SK-N-SH (cell line): ENCODE results near the gene REC8. TPM values are rescaled to one million over a fixed set of nuclear protein-coding genes. Genes with fewer than 3 reads are reported as not detected.

Experiments used
- CTCF ChIA-PET: fragments of 300-600, 350-600 bp; formaldehyde crosslinking; extraction: SDS; loops from one replicate; lab custom pipeline; 2021; lab: Yijun Ruan, JAX
- POLR2A ChIA-PET: fragments of 350-600 bp; sonication (Branson Sonifier 250); formaldehyde crosslinking; extraction: SDS; loops from one replicate; lab custom pipeline; 2020; ENCODE audit warnings: antibody characterized with exemption, inconsistent platforms; lab: Yijun Ruan, JAX
- DNase-seq: peaks from one replicate; pipeline ENCODE4 v3.0.0; 2012
- H2AFZ ChIP-seq: fragments of 200-600 bp; sonication (generic); 2 replicates; pipeline ENCODE4 v1.8.1; 2016; ENCODE audit warnings: antibody characterized with exemption, mild to moderate bottlenecking, low read depth
- H3F3A ChIP-seq: fragments of 200-600 bp; sonication (generic); replicated peaks from 2 replicates; pipeline ENCODE3; 2016; ENCODE audit warnings: antibody characterized with exemption, mild to moderate bottlenecking; ENCODE audit not compliant: insufficient read depth
- H3K27ac ChIP-seq, 2 experiments: fragments of 200-500 bp in 1 of 2; fragments of 200-600 bp in 1 of 2; sonication (Bioruptor generic) in 1 of 2; sonication (generic), shearing (Covaris generic) in 1 of 2; 2 replicates each; pipeline versions ENCODE4 v1.5.1 to v1.6.1; 2014 to 2016; ENCODE audit warnings: low read depth in 2 of 2, inconsistent platforms in 1 of 2, low read length in 1 of 2, mild to moderate bottlenecking in 1 of 2, mixed read lengths in 1 of 2
- H3K27me3 ChIP-seq: fragments of 200-600 bp; sonication (generic), shearing (Covaris generic); 2 replicates; pipeline ENCODE4 v1.6.1; 2016; ENCODE audit warnings: mixed run types; ENCODE audit not compliant: insufficient read depth
- H3K36me3 ChIP-seq, 2 experiments: fragments of 200-500 bp in 1 of 2; fragments of 200-600 bp in 1 of 2; sonication (Bioruptor generic) in 1 of 2; sonication (generic) in 1 of 2; replicated peaks in 1 of 2; 2 replicates each; pipeline versions ENCODE3 to v1.5.1; 2014 to 2016; ENCODE audit warnings: low read length in 1 of 2, mild to moderate bottlenecking in 1 of 2; ENCODE audit not compliant: insufficient read depth in 2 of 2, control insufficient read depth in 1 of 2
- H3K4me1 ChIP-seq, 2 experiments: fragments of 200-500 bp in 1 of 2; fragments of 200-600 bp in 1 of 2; sonication (Bioruptor generic) in 1 of 2; sonication (generic), shearing (Covaris generic) in 1 of 2; 2 replicates each; pipeline versions ENCODE4 v1.5.1 to v1.6.1; 2014 to 2016; ENCODE audit warnings: low read depth in 1 of 2, low read length in 1 of 2, mixed run types in 1 of 2; ENCODE audit not compliant: insufficient read depth in 2 of 2, control insufficient read depth in 1 of 2
- H3K4me2 ChIP-seq: fragments of 200-600 bp; sonication (generic), shearing (Covaris generic); 2 replicates; pipeline ENCODE4 v1.6.1; 2017; ENCODE audit warnings: mixed run types
- H3K4me3 ChIP-seq, 2 experiments: fragments of 200-500 bp in 1 of 2; fragments of 200-600 bp in 1 of 2; sonication (Bioruptor generic) in 1 of 2; sonication (generic), shearing (Covaris generic) in 1 of 2; 2 replicates each; pipeline versions ENCODE4 v1.5.1 to v1.8.1; 2014 to 2016; ENCODE audit warnings: low read depth in 2 of 2, inconsistent platforms in 1 of 2, low read length in 1 of 2, mild to moderate bottlenecking in 1 of 2, mixed read lengths in 1 of 2, moderate library complexity in 1 of 2
- H3K79me2 ChIP-seq: fragments of 200-600 bp; sonication (generic); 2 replicates; pipeline ENCODE4 v1.8.1; 2017; ENCODE audit warnings: mild to moderate bottlenecking; ENCODE audit not compliant: insufficient read depth
- H3K9ac ChIP-seq: fragments of 200-600 bp; sonication (generic); 2 replicates; pipeline ENCODE4 v1.6.1; 2017; ENCODE audit warnings: mixed run types
- H3K9me2 ChIP-seq: fragments of 200-600 bp; sonication (generic); 2 replicates; pipeline ENCODE4 v1.6.1; 2017; ENCODE audit warnings: mixed run types
- H3K9me3 ChIP-seq: fragments of 200-600 bp; sonication (generic); 2 replicates; pipeline ENCODE4 v1.6.1; 2017; ENCODE audit warnings: mixed run types, mild to moderate bottlenecking, moderate library complexity
- H4K20me1 ChIP-seq: fragments of 200-600 bp; sonication (generic); 2 replicates; pipeline ENCODE4 v1.6.1; 2017; ENCODE audit warnings: mild to moderate bottlenecking, mixed run types; ENCODE audit not compliant: insufficient read depth
- CHD2 ChIP-seq: fragments of 150-350 bp; IDR thresholded peaks from 2 replicates; pipeline ENCODE4 v1.6.1; 2018; ENCODE audit warnings: low read length; ENCODE audit not compliant: partially characterized antibody
- CTCF ChIP-seq: fragments of 200-600 bp; sonication (generic); IDR thresholded peaks from 2 replicates; pipeline ENCODE4 v1.6.1; 2017; ENCODE audit warnings: antibody characterized with exemption, mild to moderate bottlenecking, moderate library complexity
- ELF1 ChIP-seq: IDR thresholded peaks from 2 replicates; pipeline ENCODE4 v1.4.0; 2012
- EP300 ChIP-seq, 2 experiments: IDR thresholded peaks; 2 replicates each; pipeline versions ENCODE4 v1.4.0 to v1.6.1; 2012; ENCODE audit warnings: borderline replicate concordance in 1 of 2, low read depth in 1 of 2, low read length in 1 of 2
- EZH2phosphoT487 ChIP-seq: fragments of 200-600 bp; sonication (generic); IDR thresholded peaks from 2 replicates; pipeline ENCODE4 v1.6.1; 2017; ENCODE audit warnings: low read depth, mixed run types, mild to moderate bottlenecking, antibody characterized with exemption, moderate library complexity, borderline replicate concordance
- FOSL2 ChIP-seq: IDR thresholded peaks from 2 replicates; pipeline ENCODE4 v1.4.0; 2012; ENCODE audit warnings: low read depth, mild to moderate bottlenecking, moderate library complexity, borderline replicate concordance
- FOXJ3 ChIP-seq: sonication (generic); formaldehyde crosslinking; IDR thresholded peaks from 2 replicates; pipeline ENCODE4 v1.5.1; 2020; ENCODE audit warnings: mild to moderate bottlenecking, missing genetic modification reagents
- FOXM1 ChIP-seq: IDR thresholded peaks from 2 replicates; pipeline ENCODE4 v1.4.0; 2012; ENCODE audit warnings: low read depth, mild to moderate bottlenecking
- GABPA ChIP-seq: IDR thresholded peaks from 2 replicates; pipeline ENCODE4 v1.4.0; 2012; ENCODE audit warnings: low read depth, mild to moderate bottlenecking
- JUND ChIP-seq: IDR thresholded peaks from 2 replicates; pipeline ENCODE4 v1.4.0; 2012
- MAX ChIP-seq: IDR thresholded peaks from 2 replicates; pipeline ENCODE4 v1.4.0; 2012; ENCODE audit warnings: low read depth
- MEF2A ChIP-seq: IDR thresholded peaks from 2 replicates; pipeline ENCODE4 v1.4.0; 2012; ENCODE audit warnings: low read depth, borderline replicate concordance
- MXI1 ChIP-seq: IDR thresholded peaks from 2 replicates; pipeline ENCODE4 v1.6.1; 2012; ENCODE audit warnings: mild to moderate bottlenecking, low read depth, low read length, improper control_type of control experiment
- PBX3 ChIP-seq: IDR thresholded peaks from 2 replicates; pipeline ENCODE4; 2012
- POLR2AphosphoS5 ChIP-seq: IDR thresholded peaks from 2 replicates; pipeline ENCODE4 v1.6.1; 2012; ENCODE audit warnings: low read depth, low read length
- RAD21 ChIP-seq: IDR thresholded peaks from 2 replicates; pipeline ENCODE4 v1.6.1; 2012; ENCODE audit warnings: mild to moderate bottlenecking, low read length
- RCOR1 ChIP-seq: fragments of 150-350 bp; IDR thresholded peaks from 2 replicates; pipeline ENCODE4 v1.6.1; 2017; ENCODE audit warnings: antibody characterized with exemption, low read length
- RFX5 ChIP-seq: IDR thresholded peaks from 2 replicates; pipeline ENCODE4 v1.6.1; 2012; ENCODE audit warnings: mild to moderate bottlenecking, improper control_type of control experiment, low read length
- RXRA ChIP-seq: IDR thresholded peaks from 2 replicates; pipeline ENCODE4 v1.4.0; 2012; ENCODE audit warnings: low read depth, mild to moderate bottlenecking, borderline replicate concordance
- SMC3 ChIP-seq: IDR thresholded peaks from 2 replicates; pipeline ENCODE4 v1.6.1; 2012; ENCODE audit warnings: low read depth, low read length, improper control_type of control experiment
- TAF1 ChIP-seq: IDR thresholded peaks from 2 replicates; pipeline ENCODE4 v1.6.1; 2012; ENCODE audit warnings: low read depth, mild to moderate bottlenecking, low read length, moderate library complexity, borderline replicate concordance
- TCF12 ChIP-seq: IDR thresholded peaks from 2 replicates; pipeline ENCODE4 v1.4.0; 2012
- TEAD4 ChIP-seq: IDR thresholded peaks from 2 replicates; pipeline ENCODE4 v1.4.0; 2012; ENCODE audit warnings: mild to moderate bottlenecking, borderline replicate concordance; ENCODE audit not compliant: insufficient read depth
- USF2 ChIP-seq: fragments of 150-350 bp; IDR thresholded peaks from 2 replicates; pipeline ENCODE4 v1.6.1; 2017; ENCODE audit warnings: antibody characterized with exemption, low read length, low read depth, borderline replicate concordance
- YY1 ChIP-seq: IDR thresholded peaks from 2 replicates; pipeline ENCODE4 v1.4.0; 2012; ENCODE audit warnings: low read depth, mild to moderate bottlenecking
- ZBTB33 ChIP-seq: IDR thresholded peaks from 2 replicates; pipeline ENCODE4 v1.4.0; 2012; ENCODE audit warnings: low read depth, borderline replicate concordance
- WGBS: methylation state at CpG from one replicate; pipeline ENCODE4 v1.1.6; 2017; ENCODE audit warnings: low lambda C conversion rate; 5-methylcytosine and 5-hydroxymethylcytosine counted together
- polyA plus RNA-seq, 3 experiments: library from polyadenylated mRNA; depleted of rRNA; stranded (reverse); fragments of >200 nt; gene quantifications; 2 replicates each; pipeline ENCODE4 v1.2.3, GENCODE V29; 2012

Gene REC8
- polyA plus RNA-seq, 1 of the 3 experiments (the other 2 are of a cell fraction): 23.2 TPM

- peak within 1 kb of the TSS; percentile 93 to 96 for H3K27ac ChIP-seq
- peaks cover 24 to 48% of the 10 kb centered on the region in 2 experiments for H3K36me3 ChIP-seq
- peaks cover 26% of the 10 kb centered on the region for H3F3A ChIP-seq
- H3K4me3 ChIP-seq: peak within 1 kb of the TSS; percentile 73 to 80
- H2AFZ ChIP-seq: peak within 1 kb of the TSS; percentile 79
- ChIA-PET POLR2A (interaction anchor here (0.8 to 2.0 kb wide), 8 partner anchors 10 to 67 kb away, joined by 3 to 15 read pairs (median 5); partner anchors contain the start of genes IPO4, PSME2, RABGGTA and RNF31), CTCF (interaction anchor here (0.8 to 3.8 kb wide), 9 partner anchors 18 to 223 kb away, joined by 3 to 20 read pairs (median 4); partner anchors contain the start of genes CIDEB, TINF2 and TM9SF1)
- peak within 1 kb of the TSS; percentile 98 for H3K9ac ChIP-seq
- no peaks in the 10 kb centered on the region for H4K20me1 ChIP-seq
- no peaks in the 10 kb centered on the region for H3K9me2 ChIP-seq
- peak within 1 kb of the TSS; percentile 78 for H3K4me2 ChIP-seq
- peak; percentile 94 for DNase-seq
- H3K79me2 ChIP-seq: peaks cover 39% of the 10 kb centered on the region
- H3K4me1 ChIP-seq: peaks cover 9 to 17% of the 10 kb centered on the region in 2 experiments; a peak in 3 of 4 replicates
- H3K9me3 ChIP-seq: no peaks in the 10 kb centered on the region
- no peaks in the 10 kb centered on the region for H3K27me3 ChIP-seq
- WGBS: under 1% methylated on average over 37 of the region's 53 CpGs
- peak; percentile 91 for TF ChIP-seq USF2
- no peak for TF ChIP-seq TEAD4
- TF ChIP-seq MXI1: peak; percentile 79
- TF ChIP-seq MEF2A: no peak
- TF ChIP-seq TAF1: peak; percentile 41
- TF ChIP-seq PBX3: peak; percentile 53
- no peak for TF ChIP-seq EZH2phosphoT487
- TF ChIP-seq RFX5: 0 out of 2 replicates have a peak, but pooled peaks have one; percentile 32
- peak; percentile 74 for TF ChIP-seq YY1
- TF ChIP-seq SMC3: no peak
- no peak for TF ChIP-seq RXRA
- no peak for TF ChIP-seq EP300 (IDR thresholded peaks at IDR 0.05; ENCODE audit: borderline replicate concordance in 1 of 2, low read depth in 1 of 2, low read length in 1 of 2)
- TF ChIP-seq GABPA: peak; percentile 58
- peak; percentile 98 for TF ChIP-seq ELF1
- no peak; the same call in 1 of the 2 replicates for TF ChIP-seq FOSL2
- TF ChIP-seq FOXM1: no peak
- peak; percentile 41; the same call in 1 of the 2 replicates for TF ChIP-seq TCF12
- peak; percentile 25; the same call in 1 of the 2 replicates for TF ChIP-seq CTCF
- no peak for TF ChIP-seq RCOR1
- TF ChIP-seq RAD21: no peak
- TF ChIP-seq CHD2: peak; percentile 98
- TF ChIP-seq ZBTB33: peak; percentile 94
- TF ChIP-seq FOXJ3 (CRISPR knock-in tag): no peak
- TF ChIP-seq POLR2AphosphoS5: peak; percentile 95
- TF ChIP-seq MAX: peak; percentile 54; the same call in 1 of the 2 replicates
- peak; percentile 40; the same call in 1 of the 2 replicates for TF ChIP-seq JUND
These were observed 41.3 kb downstream of the REC8 start, which contains the start of gene CHMP4A for GRCh38 chr14:24212924-24213865. Gene CHMP4A (minus strand): TSS chr14:24213488. CDS start chr14:24213439, 49 bp downstream.
